HG03108 (cell line): ENCODE measurements around the gene NKIRAS1.
"Not testable (repeated sequence)": the region's sequence is repeated elsewhere in the genome, so short reads cannot be mapped to it uniquely, and the experiment has no call there.

Experiments used
- ATAC-seq: cut with Tn5 transposase; IDR thresholded peaks from one replicate; pipeline ENCODE4 v1.9.1; 2021; ENCODE audit warnings: moderate library complexity; ENCODE audit not compliant: unreplicated experiment

The NKIRAS1 gene

GRCh38 chr3:23911397-23911796, 5.4 kb downstream of the NKIRAS1 start:
- ATAC-seq = no peak

- ATAC-seq = no peak
Observed at GRCh38 chr3:23909341-23909740, 7.4 kb downstream of the NKIRAS1 start.

GRCh38 chr3:23904545-23904944, 12.2 kb downstream of the NKIRAS1 start:
- ATAC-seq = no peak

- no peak for ATAC-seq
Observed at GRCh38 chr3:23900744-23901143, 16.0 kb downstream of the NKIRAS1 start.

- no peak for ATAC-seq
Observed at GRCh38 chr3:23895181-23895580, 21.6 kb downstream of the NKIRAS1 start.

- ATAC-seq = no peak
Observed at GRCh38 chr3:23894254-23895061, 22.3 kb downstream of the NKIRAS1 start.

GRCh38 chr3:23889950-23890349, 26.8 kb downstream of the NKIRAS1 start:
- ATAC-seq = no peak

- no peak for ATAC-seq
Observed at GRCh38 chr3:23889386-23889785, 27.4 kb downstream of the NKIRAS1 start.

GRCh38 chr3:23888617-23889228, 28.1 kb downstream of the NKIRAS1 start:
- ATAC-seq = no peak

GRCh38 chr3:23886311-23886710, 30.5 kb downstream of the NKIRAS1 start:
- ATAC-seq = no peak

- no peak for ATAC-seq
Observed at GRCh38 chr3:23885210-23885609, 31.6 kb downstream of the NKIRAS1 start.

- no peak for ATAC-seq
Observed at GRCh38 chr3:23884481-23884880, 32.3 kb downstream of the NKIRAS1 start.

- ATAC-seq = no peak
Observed at GRCh38 chr3:23882487-23882918, 34.3 kb downstream of the NKIRAS1 start.

GRCh38 chr3:23881993-23882392, 34.8 kb downstream of the NKIRAS1 start:
- ATAC-seq = not testable (repeated sequence)

- ATAC-seq = no peak
Observed at GRCh38 chr3:23880703-23881339, 36.0 kb downstream of the NKIRAS1 start.

- no peak for ATAC-seq
Observed at GRCh38 chr3:23879485-23879884, 37.3 kb downstream of the NKIRAS1 start.

GRCh38 chr3:23877329-23877980, 39.3 kb downstream of the NKIRAS1 start:
- ATAC-seq = no peak

GRCh38 chr3:23876923-23877322, 39.9 kb downstream of the NKIRAS1 start:
- no peak for ATAC-seq

- no peak for ATAC-seq
Observed at GRCh38 chr3:23875113-23875725, 41.6 kb downstream of the NKIRAS1 start.

GRCh38 chr3:23874359-23875112, 42.3 kb downstream of the NKIRAS1 start:
- no peak for ATAC-seq
